H1 (cell line): Measurements from ENCODE around the gene MRPL4. TPM values are rescaled to one million over a fixed set of nuclear protein-coding genes. Genes with fewer than 3 reads are reported as not detected.
A peak's percentile ranks its signal among the peaks of the same experiment; 100 is the strongest.

ENCODE experiments used
- ASH2L ChIP-seq: fragments of 200-600, 300-600 bp; sonication (generic); IDR thresholded peaks from one replicate; pipeline ENCODE4 v1.7.1; 2017; ENCODE audit warnings: low read length
- FOSL1 ChIP-seq: IDR thresholded peaks from 2 replicates; pipeline ENCODE4 v1.6.1; 2011; ENCODE audit warnings: mild to moderate bottlenecking, low read depth, low read length, moderate library complexity; ENCODE audit not compliant: insufficient read depth
- GTF2F1 ChIP-seq: IDR thresholded peaks from 2 replicates; pipeline ENCODE4 v1.6.1; 2012; ENCODE audit warnings: low read depth, low read length, improper control_type of control experiment, borderline replicate concordance
- KDM4A ChIP-seq: IDR thresholded peaks from one replicate; pipeline ENCODE4 v1.7.1; 2012; ENCODE audit warnings: low read depth, mild to moderate bottlenecking, moderate library complexity, low read length, inconsistent platforms; ENCODE audit not compliant: severe bottlenecking
- SIRT6 ChIP-seq: IDR thresholded peaks from one replicate; pipeline ENCODE4 v1.7.1; 2012; ENCODE audit warnings: low read length, inconsistent platforms
- SUZ12 ChIP-seq: fragments of 200-600 bp; sonication (generic); IDR thresholded peaks from 2 replicates; pipeline ENCODE4 v1.6.1; 2012; ENCODE audit warnings: mild to moderate bottlenecking, inconsistent platforms, low read length, moderate library complexity, mixed read lengths
- TCF12 ChIP-seq: IDR thresholded peaks from 2 replicates; pipeline ENCODE4 v1.6.1; 2011; ENCODE audit warnings: low read depth, mild to moderate bottlenecking, low read length
- polyA plus RNA-seq, 7 experiments: library from polyadenylated mRNA; depleted of rRNA in 3 of 7; stranded (reverse) in 5 of 7; unstranded in 2 of 7; fragments of >200 nt in 5 of 7; fragments of 200-250 nt in 2 of 7; gene quantifications; 1 replicate in 5 of 7; 2 replicates in 1 of 7; 4 replicates in 1 of 7; pipeline versions ENCODE4 v1.2.1 to v1.2.3, GENCODE V29; 2011 to 2013; ENCODE audit warnings: missing spikeins in 2 of 7, mixed read lengths in 2 of 7
- total RNA-seq: library from RNA; stranded (reverse); fragmentation: NEBNext Ultra II Directional; extraction: Animal tissue kit (Norgen Biotek cat#: 25700); gene quantifications from 2 replicates; pipeline ENCODE4 v1.2.1, GENCODE V29; 2021

Gene MRPL4
- total and polyA plus RNA-seq, 2 of the 8 experiments (the other 6 are each of a cell fraction or from before 2014, with no cell fraction given), result 82.3 to 187 TPM

DNA sequence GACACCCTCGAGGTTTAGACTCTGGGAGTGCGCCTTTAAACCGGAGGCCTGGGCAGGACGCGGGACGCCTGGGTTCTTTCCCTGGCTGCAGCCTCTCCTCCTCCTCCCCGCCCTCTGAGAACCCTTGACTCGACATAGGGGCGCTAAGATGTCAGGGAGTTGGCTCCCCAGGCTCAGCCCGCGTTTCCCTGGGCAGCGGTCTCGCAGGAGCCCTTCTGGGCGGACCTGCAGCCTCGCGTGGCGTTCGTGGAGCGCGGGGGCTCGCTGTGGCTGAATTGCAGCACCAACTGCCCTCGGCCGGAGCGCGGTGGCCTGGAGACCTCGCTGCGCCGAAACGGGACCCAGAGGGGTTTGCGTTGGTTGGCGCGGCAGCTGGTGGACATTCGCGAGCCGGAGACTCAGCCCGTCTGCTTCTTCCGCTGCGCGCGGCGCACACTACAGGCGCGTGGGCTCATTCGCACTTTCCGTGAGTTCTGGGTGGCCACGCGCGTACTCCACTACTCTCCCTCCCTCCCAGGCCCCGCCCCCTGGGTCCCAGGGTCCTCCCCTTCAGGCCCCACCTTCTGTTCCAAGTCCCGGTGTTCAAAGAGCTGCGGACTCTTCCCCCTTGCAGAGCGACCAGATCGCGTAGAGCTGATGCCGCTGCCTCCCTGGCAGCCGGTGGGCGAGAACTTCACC, 39.0 kb downstream of the MRPL4 start (continued):
- TF ChIP-seq FOSL1 (no peak), GTF2F1 (no peak), KDM4A (peak; percentile 60), TCF12 (no peak), ASH2L (peak; percentile 62), SIRT6 (no peak), SUZ12 (peak; percentile 83; the same call in 1 of the 2 replicates)
- TF ChIP-seq, all 59 proteins: peak for 6
